WTC11 (cell line): Measurements from ENCODE around the gene RUNX2. TPM values are rescaled to one million over a fixed set of nuclear protein-coding genes. Genes with fewer than 3 reads are reported as not detected.

Source experiments
- ATAC-seq: fragments of 200-7000 bp; cut with Tn5 transposase; 2 replicates; pipeline ENCODE4 v1.10.0; 2021; ENCODE audit warnings: mild to moderate bottlenecking, moderate library complexity
- CTCF ChIA-PET: fragments of 300-600 bp; sonication (Branson Sonifier 250); formaldehyde crosslinking; loops from one replicate; lab custom pipeline; 2021; ENCODE audit warnings: antibody characterized with exemption; lab: Charles Lee
- POLR2A ChIA-PET: fragments of 350-600 bp; sonication (Branson Sonifier 250); formaldehyde crosslinking; loops from one replicate; lab custom pipeline; 2021; ENCODE audit warnings: antibody characterized with exemption; lab: Charles Lee
- DNase-seq: peaks from one replicate; pipeline ENCODE4 v3.0.0; 2021; ENCODE audit warnings: low spot score
- H3K27ac Mint-ChIP-seq: 2 replicates; pipeline ENCODE4 v1.8.0; 2021; ENCODE audit warnings: mixed read lengths
- H3K27me3 Mint-ChIP-seq: 2 replicates; pipeline ENCODE4 v1.8.0; 2021; ENCODE audit warnings: low read depth, mild to moderate bottlenecking, moderate library complexity, mixed read lengths
- H3K36me3 Mint-ChIP-seq: 2 replicates; pipeline ENCODE4 v1.8.0; 2021; ENCODE audit warnings: mixed read lengths
- H3K4me1 Mint-ChIP-seq: 2 replicates; pipeline ENCODE4 v1.8.0; 2022; ENCODE audit warnings: mixed read lengths
- H3K4me3 Mint-ChIP-seq: 2 replicates; pipeline ENCODE4 v1.8.0; 2021; ENCODE audit warnings: mild to moderate bottlenecking, moderate library complexity, mixed read lengths
- H3K9me3 Mint-ChIP-seq: 2 replicates; pipeline ENCODE4 v1.8.0; 2021; ENCODE audit warnings: mixed read lengths
- CDX4 ChIP-seq: fragments of 250-450 bp; sonication (Bioruptor Pico); IDR thresholded peaks from 2 replicates; pipeline ENCODE4 v1.9.0; 2021; ENCODE audit warnings: moderate library complexity, mild to moderate bottlenecking, inconsistent platforms, borderline replicate concordance
- CREB1 ChIP-seq: sonication (generic); formaldehyde crosslinking; IDR thresholded peaks from 2 replicates; pipeline ENCODE4 v1.8.0; 2023; ENCODE audit warnings: mild to moderate bottlenecking, missing genetic modification reagents
- EMX1 ChIP-seq: fragments of 250-450 bp; sonication (Bioruptor Pico); IDR thresholded peaks from 2 replicates; pipeline ENCODE4 v1.8.0; 2021; ENCODE audit warnings: mild to moderate bottlenecking
- ERG ChIP-seq: fragments of 250-450 bp; sonication (Bioruptor Pico); IDR thresholded peaks from 2 replicates; pipeline ENCODE4 v1.8.0; 2021; ENCODE audit warnings: mild to moderate bottlenecking
- FOXP1 ChIP-seq: sonication (generic); formaldehyde crosslinking; IDR thresholded peaks from 2 replicates; pipeline ENCODE4 v1.8.0; 2022; ENCODE audit warnings: missing genetic modification reagents, mild to moderate bottlenecking, moderate library complexity, borderline replicate concordance
- IRF2 ChIP-seq: sonication (generic); formaldehyde crosslinking; IDR thresholded peaks from 2 replicates; pipeline ENCODE4 v1.8.0; 2022; ENCODE audit warnings: low read depth, missing genetic modification reagents, borderline replicate concordance
- JUN ChIP-seq: sonication (generic); formaldehyde crosslinking; IDR thresholded peaks from 2 replicates; pipeline ENCODE4 v1.8.0; 2023; ENCODE audit warnings: mild to moderate bottlenecking, missing genetic modification reagents
- MXD4 ChIP-seq: fragments of 250-450 bp; sonication (Bioruptor Pico); IDR thresholded peaks from 2 replicates; pipeline ENCODE4 v1.8.0; 2021; ENCODE audit warnings: mild to moderate bottlenecking, moderate library complexity, borderline replicate concordance
- NFE2L1 ChIP-seq: sonication (generic); formaldehyde crosslinking; IDR thresholded peaks from 2 replicates; pipeline ENCODE4 v1.8.1; 2023; ENCODE audit warnings: missing genetic modification reagents
- NR1H2 ChIP-seq: sonication (generic); formaldehyde crosslinking; IDR thresholded peaks from 2 replicates; pipeline ENCODE4 v1.9.0; 2021; ENCODE audit warnings: mild to moderate bottlenecking, moderate library complexity, missing genetic modification reagents
- PREB ChIP-seq: sonication (generic); formaldehyde crosslinking; IDR thresholded peaks from 2 replicates; pipeline ENCODE4 v1.8.1; 2022; ENCODE audit warnings: mild to moderate bottlenecking, missing genetic modification reagents, moderate library complexity, borderline replicate concordance
- PRRX2 ChIP-seq: fragments of 250-450 bp; sonication (Bioruptor Pico); IDR thresholded peaks from 2 replicates; pipeline ENCODE4 v1.8.0; 2021; ENCODE audit warnings: mild to moderate bottlenecking
- SMAD3 ChIP-seq: sonication (generic); formaldehyde crosslinking; IDR thresholded peaks from 2 replicates; pipeline ENCODE4 v1.8.0; 2022; ENCODE audit warnings: missing genetic modification reagents, mild to moderate bottlenecking, borderline replicate concordance
- SMAD4 ChIP-seq: sonication (generic); formaldehyde crosslinking; IDR thresholded peaks from 2 replicates; pipeline ENCODE4 v1.8.0; 2022; ENCODE audit warnings: mild to moderate bottlenecking, missing genetic modification reagents
- TCF7 ChIP-seq: sonication (generic); formaldehyde crosslinking; IDR thresholded peaks from 2 replicates; pipeline ENCODE4 v1.8.0; 2022; ENCODE audit warnings: mild to moderate bottlenecking, low read depth, missing genetic modification reagents, moderate library complexity
- ZBTB21 ChIP-seq: sonication (generic); formaldehyde crosslinking; IDR thresholded peaks from 2 replicates; pipeline ENCODE4 v1.8.1; 2023; ENCODE audit warnings: mild to moderate bottlenecking, missing genetic modification reagents, borderline replicate concordance
- ZNF281 ChIP-seq: sonication (generic); formaldehyde crosslinking; IDR thresholded peaks from 2 replicates; pipeline ENCODE4 v1.8.0; 2023; ENCODE audit warnings: mild to moderate bottlenecking, missing genetic modification reagents
- total RNA-seq: library from RNA; stranded (reverse); gene quantifications from 3 replicates; pipeline ENCODE4 v1.2.3, GENCODE V29; 2021

RUNX2 gene
- total RNA-seq, 1 experiment from 2014 or later = 0.28 TPM

- ATAC-seq (no peak), DNase-seq (no peak)
- no peak for TF ChIP-seq ZBTB21 (CRISPR knock-in tag)
- no peak for TF ChIP-seq PREB (CRISPR knock-in tag)
- no peak for TF ChIP-seq CDX4
- TF ChIP-seq SMAD3 (CRISPR knock-in tag) = no peak
- no peak for TF ChIP-seq PRRX2
- TF ChIP-seq NR1H2 (CRISPR knock-in tag) = no peak
- no peak for TF ChIP-seq TCF7 (CRISPR knock-in tag)
- TF ChIP-seq ERG (CRISPR knock-in tag) = no peak
- TF ChIP-seq FOXP1 (CRISPR knock-in tag) = no peak
- no peak for TF ChIP-seq NFE2L1 (CRISPR knock-in tag)
- peaks cover 3% of the 10 kb centered on the region; the same call in 1 of the 2 replicates for H3K9me3 Mint-ChIP-seq
- CTCF ChIA-PET = no interaction called here
- no peak overlapping the region for H3K4me3 Mint-ChIP-seq
- no peaks in the 10 kb centered on the region for H3K36me3 Mint-ChIP-seq
- H3K4me1 Mint-ChIP-seq = 0 out of 2 replicates have a peak, but pooled peaks cover 3% of the 10 kb centered on the region
- H3K27me3 Mint-ChIP-seq = no peaks in the 10 kb centered on the region; the same call in 1 of the 2 replicates
- POLR2A ChIA-PET = no interaction called here
- H3K27ac Mint-ChIP-seq = no peak overlapping the region
These were observed 324.3 kb downstream of the RUNX2 start for GRCh38 chr6:45652416-45652815.

- H3K9me3 Mint-ChIP-seq = peaks cover 3% of the 10 kb centered on the region; the same call in 1 of the 2 replicates
- POLR2A ChIA-PET = no interaction called here
- H3K36me3 Mint-ChIP-seq = no peaks in the 10 kb centered on the region
- no peaks in the 10 kb centered on the region; the same call in 1 of the 2 replicates for H3K27me3 Mint-ChIP-seq
- CTCF ChIA-PET = no interaction called here
- no peak overlapping the region for H3K27ac Mint-ChIP-seq
- ATAC-seq (no peak), DNase-seq (no peak)
- H3K4me1 Mint-ChIP-seq = 0 out of 2 replicates have a peak, but pooled peaks cover 3% of the 10 kb centered on the region
- no peak for TF ChIP-seq CREB1 (CRISPR knock-in tag)
- TF ChIP-seq JUN (CRISPR knock-in tag) = no peak
- no peak for TF ChIP-seq IRF2 (CRISPR knock-in tag)
- no peak for TF ChIP-seq SMAD4 (CRISPR knock-in tag)
- no peak for TF ChIP-seq FOXP1 (CRISPR knock-in tag)
- TF ChIP-seq MXD4 (CRISPR knock-in tag) = no peak
- no peak for TF ChIP-seq ZNF281 (CRISPR knock-in tag)
- no peak for TF ChIP-seq EMX1
- no peak overlapping the region for H3K4me3 Mint-ChIP-seq
These were observed 325.2 kb downstream of the RUNX2 start for GRCh38 chr6:45653117-45653883.
